ENCODE data around the gene SARDH. TPM values are rescaled to one million over a fixed set of nuclear protein-coding genes. Genes with fewer than 3 reads are reported as not detected.
"Not testable (repeated sequence)": the region's sequence is repeated elsewhere in the genome, so short reads cannot be mapped to it uniquely, and the experiment has no call there.

Gene SARDH
- total and polyA plus RNA-seq, 12 donors = 0.81 to 9.6 (median 3.0) TPM

DNA sequence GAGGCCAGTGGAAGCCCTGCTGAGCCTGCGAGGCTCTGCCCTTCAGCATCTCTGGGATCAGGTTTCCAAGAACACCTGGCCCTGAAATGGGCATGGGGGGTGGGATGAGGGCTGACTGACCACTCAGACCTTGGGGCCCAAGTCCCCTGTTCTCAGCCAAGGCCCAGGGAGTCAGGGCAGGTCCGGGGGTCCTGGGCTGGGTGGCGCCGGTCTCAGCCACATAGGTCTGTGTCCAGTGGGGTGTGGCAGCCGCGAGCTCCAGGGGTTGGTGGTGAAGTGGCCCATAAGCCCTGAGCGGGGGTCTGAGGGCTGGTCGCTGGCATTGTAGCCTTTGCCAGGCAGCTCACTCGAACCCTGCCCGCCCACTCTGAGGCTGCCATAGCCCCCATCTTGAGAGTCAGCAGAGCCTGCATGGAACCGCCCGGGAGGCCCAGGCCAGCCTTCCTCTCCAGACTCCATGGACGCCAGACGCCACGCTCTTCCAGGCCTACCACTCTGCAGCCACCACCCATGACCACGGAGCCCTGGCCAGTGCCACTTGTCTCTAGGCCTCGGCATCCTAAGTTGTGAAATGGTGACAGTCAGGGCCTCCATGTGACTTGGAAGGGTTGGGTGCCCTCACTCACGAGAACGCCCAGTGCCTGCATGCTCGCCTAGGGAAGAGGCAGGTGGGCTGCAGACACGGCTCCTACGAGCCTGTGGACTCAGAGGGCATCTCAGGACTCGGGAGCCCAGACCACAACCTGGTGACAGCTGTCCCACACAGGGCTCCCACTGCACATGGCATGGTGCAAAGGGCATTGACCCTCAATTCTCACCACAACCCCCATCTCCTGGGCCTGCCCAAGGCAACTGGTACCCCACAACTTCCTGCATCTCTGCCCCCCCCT lies 108.7 kb downstream of the SARDH start:
- H3K27me3 ChIP-seq = no peaks in the 10 kb centered on the region
- no peak for DNase-seq
- H3K36me3 ChIP-seq (replicated peaks in 1 of 2) = no peaks in the 10 kb centered on the region
- 86 to 97% (median 93%) methylated on average over 7 to 23 of the region's 23 CpGs for WGBS, 4 donors
- peaks cover 0 to 10% of the 10 kb centered on the region in 2 donors for H3K4me1 ChIP-seq (replicated peaks in 1 of 2)
- intact Hi-C loops (cut with DNase I) = no loop called here
- no peak for TF ChIP-seq POLR2A (IDR thresholded peaks at IDR 0.05)
- TF ChIP-seq, protein P1, sequence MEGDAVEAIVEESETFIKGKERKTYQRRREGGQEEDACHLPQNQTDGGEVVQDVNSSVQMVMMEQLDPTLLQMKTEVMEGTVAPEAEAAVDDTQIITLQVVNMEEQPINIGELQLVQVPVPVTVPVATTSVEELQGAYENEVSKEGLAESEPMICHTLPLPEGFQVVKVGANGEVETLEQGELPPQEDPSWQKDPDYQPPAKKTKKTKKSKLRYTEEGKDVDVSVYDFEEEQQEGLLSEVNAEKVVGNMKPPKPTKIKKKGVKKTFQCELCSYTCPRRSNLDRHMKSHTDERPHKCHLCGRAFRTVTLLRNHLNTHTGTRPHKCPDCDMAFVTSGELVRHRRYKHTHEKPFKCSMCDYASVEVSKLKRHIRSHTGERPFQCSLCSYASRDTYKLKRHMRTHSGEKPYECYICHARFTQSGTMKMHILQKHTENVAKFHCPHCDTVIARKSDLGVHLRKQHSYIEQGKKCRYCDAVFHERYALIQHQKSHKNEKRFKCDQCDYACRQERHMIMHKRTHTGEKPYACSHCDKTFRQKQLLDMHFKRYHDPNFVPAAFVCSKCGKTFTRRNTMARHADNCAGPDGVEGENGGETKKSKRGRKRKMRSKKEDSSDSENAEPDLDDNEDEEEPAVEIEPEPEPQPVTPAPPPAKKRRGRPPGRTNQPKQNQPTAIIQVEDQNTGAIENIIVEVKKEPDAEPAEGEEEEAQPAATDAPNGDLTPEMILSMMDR (IDR thresholded peaks at IDR 0.05) = no peak
- no peak overlapping the region for H3K4me3 ChIP-seq
- H3K27ac ChIP-seq = peak overlapping the region in 1 of 5 donors; percentile 12
- no peaks in the 10 kb centered on the region for H3K9me3 ChIP-seq (replicated peaks in 1 of 3)

DNA sequence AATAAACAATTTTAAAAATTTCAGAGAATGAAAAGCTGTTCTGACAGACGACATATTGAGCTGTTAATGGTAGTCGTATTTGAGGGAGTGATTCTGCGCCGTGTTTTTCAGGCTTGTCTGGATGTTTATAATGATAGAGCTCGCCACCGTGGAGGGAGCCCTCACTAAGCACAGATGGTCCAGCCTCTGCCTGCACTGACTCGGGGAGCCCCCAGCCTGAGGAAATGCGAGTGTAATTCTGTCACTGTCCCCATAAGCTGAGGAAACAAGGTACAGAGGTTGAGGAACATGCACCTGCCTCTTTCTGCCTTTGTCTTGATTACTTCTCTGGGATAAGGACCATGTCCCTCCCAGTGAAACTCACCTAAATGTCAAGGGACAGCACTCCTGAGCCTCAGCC lies 109.4 kb downstream of the SARDH start:
- Histone ChIP-seq H3K27me3 (peaks cover 1% of the 10 kb centered on the region), H3K9me3 (replicated peaks in 1 of 3) (no peaks in the 10 kb centered on the region), H3K4me3 (no peak overlapping the region), H3K4me1 (replicated peaks in 1 of 2) (peaks cover 0 to 3% of the 10 kb centered on the region in 2 donors), H3K27ac (peak overlapping the region in 1 of 5 donors; percentile 12), H3K36me3 (replicated peaks in 1 of 2) (no peaks in the 10 kb centered on the region)
- intact Hi-C loops (cut with DNase I) = no loop called here
- 75 to 82% (median 77%) methylated on average over 8 of the region's 8 CpGs for WGBS, 4 donors
- TF ChIP-seq, protein P1 (IDR thresholded peaks at IDR 0.05) = no peak
- TF ChIP-seq POLR2A (IDR thresholded peaks at IDR 0.05) = no peak
- DNase-seq = no peak

DNA sequence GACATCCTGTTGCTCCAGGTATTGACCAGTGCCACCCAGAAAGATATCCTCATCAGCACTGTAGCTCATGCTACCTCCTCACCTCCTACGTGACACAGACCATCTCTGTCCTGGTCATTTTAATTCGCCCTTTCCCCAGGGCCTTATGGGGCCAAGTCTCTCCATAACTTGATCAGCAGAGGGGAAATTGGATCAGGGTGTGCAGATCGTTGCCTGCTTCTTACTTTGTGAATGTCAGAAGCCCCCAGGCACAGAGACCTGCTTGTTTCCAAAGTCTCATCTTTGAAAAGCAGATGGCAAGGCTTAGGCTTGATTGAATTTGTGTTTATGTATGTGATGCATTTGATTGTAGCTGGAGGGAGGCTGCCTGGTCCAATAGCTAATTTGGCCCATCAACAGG lies 110.8 kb downstream of the SARDH start:
- peak in 1 of 7 donors; percentile 87 for DNase-seq
- H3K4me1 ChIP-seq (replicated peaks in 1 of 2) = no peaks in the 10 kb centered on the region
- intact Hi-C loops (cut with DNase I) = no loop called here
- H3K27me3 ChIP-seq = peaks cover 3% of the 10 kb centered on the region
- H3K4me3 ChIP-seq = no peak overlapping the region
- no peak overlapping the region for H3K27ac ChIP-seq
- TF ChIP-seq, protein P1 (IDR thresholded peaks at IDR 0.05) = no peak
- TF ChIP-seq POLR2A (IDR thresholded peaks at IDR 0.05) = no peak
- H3K9me3 ChIP-seq (replicated peaks in 1 of 3) = no peaks in the 10 kb centered on the region
- WGBS, 4 donors = 64 to 73% (median 66%) methylated on average over 3 of the region's 3 CpGs
- H3K36me3 ChIP-seq (replicated peaks in 1 of 2) = no peaks in the 10 kb centered on the region

DNA sequence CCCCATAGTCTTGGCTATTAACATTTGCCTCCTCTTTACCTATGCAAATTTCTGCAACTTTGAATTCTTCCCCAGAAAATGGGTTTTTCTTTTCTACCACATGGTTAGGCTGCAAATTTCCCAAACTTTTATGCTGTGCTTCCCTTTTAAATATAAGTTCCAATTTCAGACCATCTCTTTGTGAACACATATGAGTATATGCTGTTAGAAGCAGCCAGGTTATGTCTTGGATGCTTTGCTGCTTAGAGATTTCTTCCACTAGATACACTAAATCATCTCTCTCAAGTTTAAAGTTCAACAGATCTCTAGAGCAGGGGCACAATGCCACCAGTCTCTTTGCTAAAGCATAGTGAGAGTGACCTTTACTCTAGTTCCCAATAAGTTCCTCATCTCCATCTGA lies 112.1 kb downstream of the SARDH start:
- DNase-seq; H3K27me3 ChIP-seq; H3K4me1 ChIP-seq (replicated peaks in 1 of 2); H3K36me3 ChIP-seq (replicated peaks in 1 of 2); H3K4me3 ChIP-seq; H3K27ac ChIP-seq; intact Hi-C loops (cut with DNase I); H3K9me3 ChIP-seq (replicated peaks in 1 of 3): not testable (repeated sequence)

DNA sequence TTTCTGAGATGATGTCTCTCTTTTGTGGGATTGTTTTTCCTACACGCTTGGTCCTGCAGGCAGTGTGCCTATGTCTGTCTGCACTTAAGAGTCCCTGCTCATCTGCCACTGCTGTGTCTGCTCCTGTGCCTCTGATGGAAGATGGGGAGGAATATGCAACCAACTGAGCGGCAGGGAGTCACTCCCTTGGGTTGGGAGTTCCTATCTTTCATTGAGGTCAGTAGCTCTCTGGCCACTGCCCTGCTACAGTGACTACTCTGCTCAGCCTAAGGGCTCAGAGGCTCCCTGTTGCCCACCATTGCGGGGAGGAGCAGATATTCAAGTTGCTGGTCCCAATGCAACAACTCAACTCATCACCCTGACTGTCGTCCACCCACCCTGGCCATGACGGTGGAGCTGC lies 115.6 kb downstream of the SARDH start:
- Histone ChIP-seq H3K27ac (no peak overlapping the region), H3K36me3 (replicated peaks in 1 of 2) (no peaks in the 10 kb centered on the region), H3K9me3 (replicated peaks in 1 of 3) (no peaks in the 10 kb centered on the region), H3K27me3 (peaks cover 3% of the 10 kb centered on the region), H3K4me3 (no peak overlapping the region), H3K4me1 (replicated peaks in 1 of 2) (peaks cover 0 to 5% of the 10 kb centered on the region in 2 donors)
- intact Hi-C loops (cut with DNase I) = no loop called here
- WGBS, 4 donors = 43 to 71% (median 54%) methylated on average over 4 to 5 of the region's 5 CpGs
- DNase-seq = no peak
- TF ChIP-seq, protein P1 (IDR thresholded peaks at IDR 0.05) = no peak
- no peak for TF ChIP-seq POLR2A (IDR thresholded peaks at IDR 0.05)
